Gastrocnemius medialis (tissue), 4 donors: ENCODE data around the gene SPTAN1. TPM values are rescaled to one million over a fixed set of nuclear protein-coding genes. Genes with fewer than 3 reads are reported as not detected.

Source experiments
- ATAC-seq, 2 donors: fragments of 150-250 bp; one replicate each; pipeline ENCODE4 v1.9.1; 2016
- DNase-seq, 2 donors: peaks; one replicate each; pipeline ENCODE4 v3.0.0-alpha.2; 2019
- H3K27ac ChIP-seq, 4 donors: fragments of 200-600 bp; sonication (generic); 1 replicate in 1 of 4; 2 replicates in 3 of 4; pipeline ENCODE4 v1.5.1; 2016 to 2018; ENCODE audit warnings: mild to moderate bottlenecking in 2 of 4, moderate library complexity in 1 of 4
- H3K27me3 ChIP-seq, 3 donors: fragments of 200-600 bp; sonication (generic) in 2 of 3; 1 replicate in 1 of 3; 2 replicates in 2 of 3; pipeline versions ENCODE4 v1.5.1 to v1.6.0; 2016 to 2019; ENCODE audit warnings: mild to moderate bottlenecking in 1 of 3, moderate library complexity in 1 of 3
- H3K36me3 ChIP-seq, 2 donors: fragments of 200-600 bp; sonication (generic) in 1 of 2; one replicate each; pipeline ENCODE4 v1.5.1; 2017 to 2018
- H3K4me1 ChIP-seq, 2 donors: fragments of 200-600 bp; sonication (generic) in 1 of 2; one replicate each; pipeline ENCODE4 v1.5.1; 2016 to 2017; ENCODE audit warnings: mild to moderate bottlenecking in 2 of 2
- H3K4me3 ChIP-seq, 4 donors: fragments of 200-600 bp; sonication (generic) in 3 of 4; 1 replicate in 1 of 4; 2 replicates in 3 of 4; pipeline ENCODE4 v1.5.1; 2016 to 2019; ENCODE audit warnings: mild to moderate bottlenecking in 2 of 4
- H3K9me3 ChIP-seq, 3 donors: fragments of 200-600 bp; sonication (generic) in 2 of 3; 1 replicate in 1 of 3; 2 replicates in 2 of 3; pipeline ENCODE4 v1.5.1; 2016 to 2019
- POLR2A ChIP-seq, 2 donors: fragments of 450-650 bp; IDR thresholded peaks; one replicate each; pipeline ENCODE4 v1.6.1; 2017; ENCODE audit warnings: antibody characterized with exemption in 2 of 2, mild to moderate bottlenecking in 2 of 2, moderate library complexity in 2 of 2
- in situ Hi-C, 4 donors: fragments of 200-750 bp; cut with MboI; loops; one replicate each; pipeline versions ENCODE4 v1.15.0 to v1.8.0; 2017; ENCODE audit warnings: low sequenced_read_pairs in 4 of 4
- intact Hi-C: fragments of 100-400 bp; cut with DNase I; formaldehyde crosslinking; loops from one replicate; pipeline ENCODE4 v1.15.1; 2023; ENCODE audit warnings: low total_unique reads
- total RNA-seq, 4 donors: library from RNA; depleted of rRNA; stranded (reverse); fragments of >200 nt; gene quantifications; one replicate each; pipeline versions ENCODE4 v1.1.0 to v1.2.3, GENCODE V29; 2016
- TF ChIP-seq, protein P1 (sequence below), 5 experiments: fragments of 450-650 bp in 3 of 5; fragments of 200-600 bp in 2 of 5; sonication (generic) in 2 of 5; IDR thresholded peaks in 4 of 5; conservative IDR thresholded peaks in 1 of 5; 1 replicate in 4 of 5; 2 replicates in 1 of 5; pipeline ENCODE4 v1.5.1; 2016 to 2019; ENCODE audit warnings: antibody characterized with exemption in 5 of 5, mild to moderate bottlenecking in 3 of 5, moderate library complexity in 3 of 5

SPTAN1 gene
- total RNA-seq, 4 donors from 2014 or later, result 30.2 to 41.5 (median 33.0) TPM

DNA sequence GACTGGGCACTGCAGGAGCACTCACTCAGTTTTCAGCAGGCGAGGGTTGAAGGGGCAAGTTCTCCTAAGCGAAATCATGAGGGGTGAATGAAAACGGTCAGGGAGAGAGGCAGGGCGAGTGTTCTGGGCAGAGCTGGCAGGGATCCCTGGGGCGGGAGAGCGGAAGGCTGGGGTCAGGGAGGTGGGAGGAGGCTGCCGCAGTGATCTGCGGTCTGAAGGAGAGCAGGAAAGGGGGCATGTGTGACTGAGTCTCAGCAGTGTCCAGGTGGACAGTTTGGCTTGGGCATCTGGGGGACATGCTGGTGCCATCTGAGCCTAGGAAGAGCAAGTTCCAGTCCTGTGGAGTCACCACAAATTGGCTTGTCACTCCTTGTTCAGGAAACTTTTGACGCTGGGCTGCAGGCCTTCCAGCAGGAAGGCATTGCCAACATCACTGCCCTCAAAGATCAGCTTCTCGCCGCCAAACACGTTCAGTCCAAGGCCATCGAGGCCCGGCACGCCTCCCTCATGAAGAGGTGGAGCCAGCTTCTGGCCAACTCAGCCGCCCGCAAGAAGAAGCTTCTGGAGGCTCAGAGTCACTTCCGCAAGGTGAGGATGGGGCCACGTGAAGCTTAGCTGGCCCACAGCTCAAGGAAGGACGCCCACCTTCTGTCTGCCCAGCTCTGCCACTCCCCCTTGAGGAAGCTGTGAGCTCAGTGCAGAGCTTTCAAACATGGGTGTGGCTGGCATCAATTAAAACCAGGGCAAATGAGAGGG lies 73.2 kb downstream of the SPTAN1 start:
- in situ Hi-C loops, result no loop called here
- H3K27ac ChIP-seq, result no peak overlapping the region

DNA sequence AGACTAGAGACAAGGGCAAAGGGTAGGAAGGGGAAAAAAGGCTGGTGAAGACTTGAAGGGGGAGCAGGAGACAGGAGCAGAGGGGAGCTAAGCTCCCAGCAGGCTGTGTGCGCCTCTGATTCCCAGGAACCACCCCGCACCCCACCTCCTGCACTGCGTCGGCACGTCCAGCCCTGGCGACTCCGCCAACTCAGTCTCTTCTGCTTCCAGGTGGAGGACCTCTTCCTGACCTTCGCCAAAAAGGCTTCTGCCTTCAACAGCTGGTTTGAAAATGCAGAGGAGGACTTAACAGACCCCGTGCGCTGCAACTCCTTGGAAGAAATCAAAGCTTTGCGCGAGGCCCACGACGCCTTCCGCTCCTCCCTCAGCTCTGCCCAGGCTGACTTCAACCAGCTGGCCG lies 73.8 kb downstream of the SPTAN1 start:
- no peaks in the 10 kb centered on the region for H3K27me3 ChIP-seq
- no peak overlapping the region for H3K4me3 ChIP-seq
- H3K9me3 ChIP-seq, result no peaks in the 10 kb centered on the region
- in situ Hi-C loops (no loop called here), intact Hi-C loops (no loop called here)
- ATAC-seq (no peak), DNase-seq (no peak)
- no peak overlapping the region for H3K27ac ChIP-seq
- TF ChIP-seq, protein P1, sequence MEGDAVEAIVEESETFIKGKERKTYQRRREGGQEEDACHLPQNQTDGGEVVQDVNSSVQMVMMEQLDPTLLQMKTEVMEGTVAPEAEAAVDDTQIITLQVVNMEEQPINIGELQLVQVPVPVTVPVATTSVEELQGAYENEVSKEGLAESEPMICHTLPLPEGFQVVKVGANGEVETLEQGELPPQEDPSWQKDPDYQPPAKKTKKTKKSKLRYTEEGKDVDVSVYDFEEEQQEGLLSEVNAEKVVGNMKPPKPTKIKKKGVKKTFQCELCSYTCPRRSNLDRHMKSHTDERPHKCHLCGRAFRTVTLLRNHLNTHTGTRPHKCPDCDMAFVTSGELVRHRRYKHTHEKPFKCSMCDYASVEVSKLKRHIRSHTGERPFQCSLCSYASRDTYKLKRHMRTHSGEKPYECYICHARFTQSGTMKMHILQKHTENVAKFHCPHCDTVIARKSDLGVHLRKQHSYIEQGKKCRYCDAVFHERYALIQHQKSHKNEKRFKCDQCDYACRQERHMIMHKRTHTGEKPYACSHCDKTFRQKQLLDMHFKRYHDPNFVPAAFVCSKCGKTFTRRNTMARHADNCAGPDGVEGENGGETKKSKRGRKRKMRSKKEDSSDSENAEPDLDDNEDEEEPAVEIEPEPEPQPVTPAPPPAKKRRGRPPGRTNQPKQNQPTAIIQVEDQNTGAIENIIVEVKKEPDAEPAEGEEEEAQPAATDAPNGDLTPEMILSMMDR (IDR thresholded peaks at IDR 0.05 in 4 of 5, conservative IDR thresholded peaks at IDR 0.05 in 1 of 5), result no peak
- TF ChIP-seq POLR2A (IDR thresholded peaks at IDR 0.05), result no peak
- H3K36me3 ChIP-seq, result peaks cover 0 to 72% of the 10 kb centered on the region in 2 donors
- H3K4me1 ChIP-seq, result peaks cover 19 to 23% of the 10 kb centered on the region in 2 donors

More for the DNA sequence above, 73.2 kb downstream of the SPTAN1 start:
- peaks cover 0 to 72% of the 10 kb centered on the region in 2 donors for H3K36me3 ChIP-seq
- H3K4me3 ChIP-seq, result no peak overlapping the region
- no peak for TF ChIP-seq POLR2A (IDR thresholded peaks at IDR 0.05)
- TF ChIP-seq, protein P1 (IDR thresholded peaks at IDR 0.05 in 4 of 5, conservative IDR thresholded peaks at IDR 0.05 in 1 of 5), result no peak
- H3K4me1 ChIP-seq, result peaks cover 19 to 23% of the 10 kb centered on the region in 2 donors
- intact Hi-C loops, result no loop called here
- H3K9me3 ChIP-seq, result no peaks in the 10 kb centered on the region
- DNase-seq, result no peak
- no peak for ATAC-seq
- no peaks in the 10 kb centered on the region for H3K27me3 ChIP-seq

DNA sequence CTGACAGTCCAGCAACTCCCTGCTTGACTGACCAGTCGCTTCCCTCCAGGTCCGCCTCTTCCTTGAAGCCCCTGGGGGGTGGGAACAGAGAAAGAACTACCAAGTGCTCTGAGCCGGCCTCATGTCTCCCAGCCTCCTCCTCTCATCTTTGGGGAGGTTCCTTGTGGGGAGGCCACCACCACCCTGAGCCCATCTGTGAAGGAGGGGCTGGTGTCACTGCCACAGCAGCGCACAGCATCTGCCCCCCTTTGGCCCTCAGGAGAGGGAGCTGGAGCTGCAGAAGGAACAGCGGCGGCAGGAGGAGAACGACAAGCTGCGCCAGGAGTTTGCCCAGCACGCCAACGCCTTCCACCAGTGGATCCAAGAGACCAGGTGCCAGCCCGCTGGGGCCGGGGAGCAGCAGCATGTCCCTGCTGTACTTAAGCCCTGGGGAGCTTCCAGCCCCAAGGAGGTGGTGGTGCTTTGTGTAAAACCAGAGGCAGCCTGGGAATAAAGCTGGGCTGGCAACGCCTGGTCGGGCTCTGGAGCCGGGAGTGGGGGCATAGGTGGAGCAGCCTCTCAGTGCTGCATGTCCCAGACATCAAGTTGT lies 74.8 kb downstream of the SPTAN1 start:
- Histone ChIP-seq H3K9me3 (no peaks in the 10 kb centered on the region), H3K4me1 (peaks cover 19 to 23% of the 10 kb centered on the region in 2 donors), H3K27me3 (no peaks in the 10 kb centered on the region), H3K36me3 (peaks cover 0 to 68% of the 10 kb centered on the region in 2 donors), H3K27ac (peak overlapping the region in 2 of 4 donors; percentile 26 to 66), H3K4me3 (no peak overlapping the region)
- ATAC-seq, result no peak
- DNase-seq, result no peak
- intact Hi-C loops, result no loop called here
- in situ Hi-C loops, result no loop called here
- TF ChIP-seq POLR2A (IDR thresholded peaks at IDR 0.05), result no peak
- TF ChIP-seq, protein P1 (IDR thresholded peaks at IDR 0.05 in 4 of 5, conservative IDR thresholded peaks at IDR 0.05 in 1 of 5), result no peak

DNA sequence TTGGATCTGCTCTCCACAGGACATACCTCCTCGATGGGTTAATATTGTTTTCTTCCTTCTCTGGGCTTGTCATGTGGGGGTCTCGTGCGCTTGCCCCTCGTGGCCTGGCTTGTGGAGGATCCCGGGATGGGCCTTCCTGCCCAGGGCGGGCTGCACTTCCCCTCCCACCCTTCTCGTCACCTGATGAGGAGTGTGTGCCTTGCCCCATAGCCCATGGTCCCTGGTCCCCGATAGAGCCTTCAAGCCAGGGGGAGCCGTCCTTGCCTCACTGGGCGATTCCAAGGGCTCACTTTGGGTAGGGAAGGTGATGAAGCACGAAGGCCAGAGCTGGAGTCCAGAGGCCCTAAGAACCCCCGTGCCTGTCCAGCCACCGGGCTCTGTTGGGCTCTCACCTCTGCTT lies 75.5 kb downstream of the SPTAN1 start:
- Histone ChIP-seq H3K9me3 (no peaks in the 10 kb centered on the region), H3K4me1 (peaks cover 19 to 23% of the 10 kb centered on the region in 2 donors), H3K27me3 (no peaks in the 10 kb centered on the region), H3K27ac (peak overlapping the region; percentile 43 to 66 (median 56)), H3K36me3 (peaks cover 0 to 72% of the 10 kb centered on the region in 2 donors), H3K4me3 (no peak overlapping the region)
- intact Hi-C loops (no loop called here), in situ Hi-C loops (no loop called here)
- TF ChIP-seq, protein P1 (IDR thresholded peaks at IDR 0.05 in 4 of 5, conservative IDR thresholded peaks at IDR 0.05 in 1 of 5), result no peak
- no peak for TF ChIP-seq POLR2A (IDR thresholded peaks at IDR 0.05)
- DNase-seq (no peak), ATAC-seq (no peak)
